GM10266 (cell line): Measurements from ENCODE around the gene RDH8.

Source experiments
- DNase-seq: peaks from one replicate; pipeline ENCODE4 v3.0.0; 2012; ENCODE audit errors: extremely low spot score
- CTCF ChIP-seq: IDR thresholded peaks from 2 replicates; pipeline ENCODE4 v1.5.1; 2012; ENCODE audit warnings: mild to moderate bottlenecking, low read depth; ENCODE audit not compliant: control insufficient read depth, insufficient read depth; ENCODE audit errors: missing control alignments

Gene RDH8

GRCh38 chr19:10013316-10013715 lies at the start of gene RDH8:
Gene RDH8, plus strand, starts transcription at chr19:10013483. Its CDS starts 15 bp downstream, at chr19:10013498.
- TF ChIP-seq CTCF, result no peak
- DNase-seq, result no peak

GRCh38 chr19:9966024-9966423 lies 47.3 kb upstream of the RDH8 start:
- no peak for TF ChIP-seq CTCF
- DNase-seq, result no peak

- TF ChIP-seq CTCF, result no peak
- no peak for DNase-seq
Observed at GRCh38 chr19:9966448-9966847, 46.8 kb upstream of the RDH8 start.

GRCh38 chr19:9967326-9967725 lies 46.0 kb upstream of the RDH8 start:
- no peak for DNase-seq

GRCh38 chr19:9968820-9969687 lies 44.2 kb upstream of the RDH8 start:
- no peak for DNase-seq
- TF ChIP-seq CTCF, result no peak

More at GRCh38 chr19:9967326-9967725, 46.0 kb upstream of the RDH8 start:
- no peak for TF ChIP-seq CTCF

- TF ChIP-seq CTCF, result no peak
- no peak for DNase-seq
Observed at GRCh38 chr19:9969688-9969975, 43.7 kb upstream of the RDH8 start.

- no peak for DNase-seq
- TF ChIP-seq CTCF, result no peak
Observed at GRCh38 chr19:9970481-9970880, 42.8 kb upstream of the RDH8 start.
